Colonic mucosa (tissue), 4 donors: ENCODE results near the gene CCDC88C. TPM values are rescaled to one million over a fixed set of nuclear protein-coding genes. Genes with fewer than 3 reads are reported as not detected.
"Not testable (repeated sequence)": the region's sequence is repeated elsewhere in the genome, so short reads cannot be mapped to it uniquely, and the experiment has no call there.

ENCODE experiments used
- DNase-seq: peaks from one replicate; pipeline ENCODE4 v3.0.0-alpha.2; 2020
- H3K27ac ChIP-seq: fragments of 200-600 bp; one replicate; pipeline ENCODE4 v1.8.0; 2021
- H3K27me3 ChIP-seq: fragments of 200-600 bp; one replicate; pipeline ENCODE4 v1.8.0; 2021
- H3K36me3 ChIP-seq: fragments of 200-600 bp; one replicate; pipeline ENCODE4 v1.8.0; 2021
- H3K4me1 ChIP-seq: fragments of 200-600 bp; one replicate; pipeline ENCODE4 v1.8.0; 2021; ENCODE audit warnings: mild to moderate bottlenecking
- H3K4me3 ChIP-seq: fragments of 200-600 bp; one replicate; pipeline ENCODE4 v1.8.0; 2021
- H3K9ac ChIP-seq, 2 donors: one replicate each; pipeline ENCODE4 v1.7.0; 2013; ENCODE audit warnings: control low read depth in 2 of 2, low read depth in 2 of 2, low read length in 2 of 2
- H3K9me3 ChIP-seq: fragments of 200-600 bp; one replicate; pipeline ENCODE4 v1.8.0; 2021
- CTCF ChIP-seq: fragments of 200-600 bp; IDR thresholded peaks from one replicate; pipeline ENCODE4 v1.8.0; 2022; ENCODE audit warnings: antibody characterized with exemption, mild to moderate bottlenecking
- intact Hi-C: fragments of 100-400 bp; cut with DNase I; formaldehyde crosslinking; loops from one replicate; pipeline ENCODE4 v1.14.1; 2022
- total RNA-seq, 2 donors: library from RNA; stranded (reverse); fragmentation: NEBNext Ultra II Directional in 1 of 2; extraction: Animal tissue kit (Norgen Biotek cat#: 25700) in 1 of 2; gene quantifications; one replicate each; pipeline ENCODE4 v1.2.1, GENCODE V29; 2021
- donor health status: healthy.
- donor health status: DM: no; HTN: no; CAD: no.
- donor health status: DM: no; HTN: no; CAD: no.

The CCDC88C gene
- total RNA-seq, 2 donors from 2014 or later = 45.6 to 48.0 TPM

- H3K4me3 ChIP-seq = no peak overlapping the region
- H3K36me3 ChIP-seq = no peaks in the 10 kb centered on the region
- no peak for TF ChIP-seq CTCF
- intact Hi-C loops = no loop called here
- no peaks in the 10 kb centered on the region for H3K9me3 ChIP-seq
- no peaks in the 10 kb centered on the region for H3K27me3 ChIP-seq
- H3K4me1 ChIP-seq = peaks cover 6% of the 10 kb centered on the region
- DNase-seq = no peak
- H3K9ac ChIP-seq = no peak overlapping the region
- no peak overlapping the region for H3K27ac ChIP-seq
Observed at GRCh38 chr14:91409928-91410718, 7.5 kb downstream of the CCDC88C start.

- H3K27ac ChIP-seq, H3K9me3 ChIP-seq, H3K4me3 ChIP-seq, H3K4me1 ChIP-seq, H3K27me3 ChIP-seq, DNase-seq, intact Hi-C loops, H3K36me3 ChIP-seq, H3K9ac ChIP-seq: not testable (repeated sequence)
Observed at GRCh38 chr14:91409240-91409639, 8.4 kb downstream of the CCDC88C start.

DNA sequence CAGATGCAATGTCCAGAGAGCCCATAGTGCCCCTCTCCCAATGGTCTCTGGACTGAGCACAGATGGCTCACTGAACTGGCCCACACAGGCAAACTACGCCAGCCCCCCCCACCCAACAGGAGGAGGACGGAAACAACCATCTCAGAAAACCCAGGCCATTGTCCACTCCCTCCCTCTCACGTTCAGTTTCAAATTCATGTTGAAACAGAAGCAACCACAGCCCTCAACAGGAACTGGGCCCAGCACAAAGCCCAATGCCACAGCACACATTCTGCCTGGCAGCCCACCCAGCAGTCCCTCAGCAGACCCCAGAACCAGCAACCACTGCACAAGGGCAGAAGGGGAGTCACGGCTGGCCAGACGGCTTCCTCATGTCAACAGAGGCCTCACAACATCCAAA, 10.6 kb downstream of the CCDC88C start:
- DNase-seq = no peak
- Histone ChIP-seq H3K27ac (no peak overlapping the region), H3K9me3 (no peaks in the 10 kb centered on the region), H3K4me1 (peaks cover 12% of the 10 kb centered on the region), H3K36me3 (no peaks in the 10 kb centered on the region), H3K27me3 (no peaks in the 10 kb centered on the region), H3K4me3 (no peak overlapping the region), H3K9ac (no peak overlapping the region)
- intact Hi-C loops = no loop called here
- TF ChIP-seq CTCF = no peak

DNA sequence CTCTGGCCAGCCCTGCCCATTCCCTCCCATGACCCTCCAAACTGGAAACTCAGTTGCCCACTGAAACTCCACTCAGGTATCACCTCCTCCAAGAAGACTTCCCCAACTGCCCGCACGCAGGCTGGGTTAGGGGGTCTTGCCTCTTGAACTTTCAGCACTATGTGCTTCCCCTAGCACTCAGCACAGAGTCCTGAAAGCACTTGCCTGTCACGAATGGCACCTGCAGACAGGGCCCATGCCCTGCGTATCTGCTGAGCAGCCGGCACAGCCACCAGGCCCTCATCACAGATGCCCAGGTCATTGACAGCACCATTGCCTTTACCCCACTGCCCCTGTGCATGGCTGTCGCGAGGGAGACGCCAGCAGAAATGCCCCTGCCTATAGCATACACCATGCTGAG, 11.2 kb downstream of the CCDC88C start:
- no peak for TF ChIP-seq CTCF
- intact Hi-C loops = no loop called here
- Histone ChIP-seq H3K9ac (no peak overlapping the region), H3K27ac (no peak overlapping the region), H3K27me3 (no peaks in the 10 kb centered on the region), H3K4me3 (no peak overlapping the region), H3K4me1 (peaks cover 18% of the 10 kb centered on the region), H3K9me3 (no peaks in the 10 kb centered on the region), H3K36me3 (no peaks in the 10 kb centered on the region)
- no peak for DNase-seq

GRCh38 chr14:91405724-91406435, 11.7 kb downstream of the CCDC88C start:
- Histone ChIP-seq H3K27me3 (no peaks in the 10 kb centered on the region), H3K4me3 (no peak overlapping the region), H3K9me3 (no peaks in the 10 kb centered on the region), H3K27ac (peak overlapping the region; percentile 12), H3K9ac (no peak overlapping the region), H3K36me3 (no peaks in the 10 kb centered on the region), H3K4me1 (peaks cover 20% of the 10 kb centered on the region)
- no peak for TF ChIP-seq CTCF
- intact Hi-C loops = no loop called here
- DNase-seq = no peak

DNA sequence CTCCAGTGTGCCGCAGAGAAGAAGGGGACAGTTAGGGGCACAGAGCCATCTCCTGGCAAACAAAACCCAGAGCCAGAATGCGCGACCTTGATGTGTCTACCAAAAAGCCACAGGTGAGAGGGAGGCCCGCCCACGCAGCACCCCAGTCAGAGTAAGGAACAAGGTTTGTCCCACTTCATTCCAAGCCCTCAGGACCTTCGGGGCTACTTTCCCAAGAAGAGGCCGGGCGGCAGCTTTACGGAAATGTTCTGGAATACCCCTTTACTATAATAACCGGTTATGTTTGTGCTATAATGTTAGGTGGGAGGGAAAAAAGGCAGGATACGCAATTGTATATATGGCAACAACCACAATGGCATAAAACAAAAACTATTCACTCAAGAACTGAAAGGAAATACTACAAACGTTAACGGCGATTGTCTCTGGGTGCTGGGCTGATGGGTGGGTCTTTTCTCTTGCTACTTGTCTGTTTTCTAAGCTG, 12.3 kb downstream of the CCDC88C start:
- Histone ChIP-seq H3K9me3 (no peaks in the 10 kb centered on the region), H3K27ac (no peak overlapping the region), H3K4me1 (peaks cover 24% of the 10 kb centered on the region), H3K9ac (no peak overlapping the region), H3K36me3 (no peaks in the 10 kb centered on the region), H3K4me3 (no peak overlapping the region), H3K27me3 (no peaks in the 10 kb centered on the region)
- TF ChIP-seq CTCF = no peak
- intact Hi-C loops = no loop called here
- no peak for DNase-seq
